Kidney epithelial cell (primary cell): ENCODE results near the gene ITPR1. TPM values are rescaled to one million over a fixed set of nuclear protein-coding genes. Genes with fewer than 3 reads are reported as not detected.
A peak's percentile ranks its signal among the peaks of the same experiment; 100 is the strongest.

ENCODE experiments used
- DNase-seq: peaks from one replicate; pipeline ENCODE4 v3.0.0-alpha.2; 2010; ENCODE audit warnings: low read depth
- H3K27me3 ChIP-seq: 2 replicates; pipeline ENCODE4 v1.6.0; 2011; ENCODE audit warnings: low read length; ENCODE audit not compliant: control insufficient read depth, insufficient read depth
- H3K36me3 ChIP-seq: 2 replicates; pipeline ENCODE4 v1.5.1; 2011; ENCODE audit warnings: low read length; ENCODE audit not compliant: control insufficient read depth, insufficient read depth
- H3K4me3 ChIP-seq: 2 replicates; pipeline ENCODE4 v1.5.1; 2011; ENCODE audit warnings: low read depth, mild to moderate bottlenecking, control low read depth, low read length
- total RNA-seq: library from RNA; depleted of rRNA; stranded (reverse); fragments of >200 nt; gene quantifications from 2 replicates; pipeline ENCODE4 v1.2.3, GENCODE V29; 2015
- TF ChIP-seq, protein P1 (sequence below): IDR thresholded peaks from 2 replicates; pipeline ENCODE4 v1.5.1; 2011; ENCODE audit warnings: mild to moderate bottlenecking, moderate library complexity, low read length, control low read depth, inconsistent platforms; ENCODE audit not compliant: insufficient read depth, poor library complexity, severe bottlenecking

The ITPR1 gene
- total RNA-seq, 1 donor from 2014 or later, result 8.9 TPM

DNA sequence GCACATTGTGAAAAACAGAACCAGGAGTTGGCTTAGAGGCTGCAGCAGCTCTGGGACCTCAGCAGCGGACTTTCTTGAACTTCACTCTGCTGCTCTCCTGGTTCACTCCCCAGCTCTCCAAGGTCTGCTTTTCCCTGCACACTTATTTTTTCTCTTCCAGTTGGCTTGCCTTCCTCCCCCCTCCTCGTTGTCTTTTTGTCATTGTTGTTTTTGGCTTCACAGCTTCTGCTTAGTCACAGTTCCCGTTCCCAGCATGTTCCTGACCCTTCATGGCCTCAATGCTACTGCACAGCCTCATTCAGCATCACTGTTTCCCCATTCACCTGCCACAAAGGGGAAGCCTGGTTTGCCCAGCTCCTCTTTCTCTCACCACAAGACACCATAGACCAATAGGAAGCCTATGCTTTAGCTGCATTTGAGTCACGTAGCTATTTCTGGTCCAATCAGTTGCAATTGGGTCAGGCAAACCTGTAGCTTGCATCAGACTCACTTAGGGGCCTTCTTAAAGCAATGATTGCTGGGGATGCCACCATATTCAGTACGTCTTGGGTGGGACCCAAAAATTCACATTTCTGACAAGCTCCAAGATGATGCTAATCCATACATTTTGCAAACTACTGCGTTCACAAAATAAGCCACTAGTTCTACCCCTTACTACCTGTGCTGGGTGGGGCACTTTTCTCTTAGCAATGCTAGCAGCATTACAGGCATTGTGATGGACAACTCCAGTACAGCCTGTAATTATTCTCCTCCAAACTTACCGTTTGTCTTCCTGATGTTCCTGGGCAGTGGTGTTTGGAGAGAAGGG, 18.3 kb upstream of the ITPR1 start:
- TF ChIP-seq, protein P1, sequence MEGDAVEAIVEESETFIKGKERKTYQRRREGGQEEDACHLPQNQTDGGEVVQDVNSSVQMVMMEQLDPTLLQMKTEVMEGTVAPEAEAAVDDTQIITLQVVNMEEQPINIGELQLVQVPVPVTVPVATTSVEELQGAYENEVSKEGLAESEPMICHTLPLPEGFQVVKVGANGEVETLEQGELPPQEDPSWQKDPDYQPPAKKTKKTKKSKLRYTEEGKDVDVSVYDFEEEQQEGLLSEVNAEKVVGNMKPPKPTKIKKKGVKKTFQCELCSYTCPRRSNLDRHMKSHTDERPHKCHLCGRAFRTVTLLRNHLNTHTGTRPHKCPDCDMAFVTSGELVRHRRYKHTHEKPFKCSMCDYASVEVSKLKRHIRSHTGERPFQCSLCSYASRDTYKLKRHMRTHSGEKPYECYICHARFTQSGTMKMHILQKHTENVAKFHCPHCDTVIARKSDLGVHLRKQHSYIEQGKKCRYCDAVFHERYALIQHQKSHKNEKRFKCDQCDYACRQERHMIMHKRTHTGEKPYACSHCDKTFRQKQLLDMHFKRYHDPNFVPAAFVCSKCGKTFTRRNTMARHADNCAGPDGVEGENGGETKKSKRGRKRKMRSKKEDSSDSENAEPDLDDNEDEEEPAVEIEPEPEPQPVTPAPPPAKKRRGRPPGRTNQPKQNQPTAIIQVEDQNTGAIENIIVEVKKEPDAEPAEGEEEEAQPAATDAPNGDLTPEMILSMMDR, result no peak
- Histone ChIP-seq H3K27me3 (peaks cover 6% of the 10 kb centered on the region), H3K36me3 (no peaks in the 10 kb centered on the region), H3K4me3 (no peak overlapping the region)
- peak; percentile 67 for DNase-seq

GRCh38 chr3:4475804-4476203, 17.3 kb upstream of the ITPR1 start:
- TF ChIP-seq, protein P1, result no peak
- Histone ChIP-seq H3K36me3 (no peaks in the 10 kb centered on the region), H3K4me3 (no peak overlapping the region), H3K27me3 (peaks cover 6% of the 10 kb centered on the region)
- DNase-seq, result no peak

DNA sequence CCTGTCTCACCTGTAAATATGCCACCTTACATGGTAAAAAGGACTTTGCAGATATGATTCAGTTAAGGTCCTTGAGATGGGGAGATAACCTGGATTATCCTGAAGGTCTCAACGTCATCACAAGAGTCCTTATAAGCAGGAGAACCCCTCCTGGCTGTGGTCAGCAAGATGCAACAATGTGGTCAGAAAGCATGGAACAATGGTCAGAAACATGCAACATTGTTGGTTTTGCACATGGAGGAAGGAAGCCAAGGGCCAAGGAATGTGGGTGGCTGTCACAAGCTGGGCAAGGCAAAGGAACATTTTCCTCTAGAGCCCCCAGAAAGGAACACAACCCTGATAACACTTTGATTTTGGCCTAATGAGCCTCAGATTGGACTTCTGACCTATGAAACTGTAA, 16.7 kb upstream of the ITPR1 start:
- Histone ChIP-seq H3K27me3 (peaks cover 6% of the 10 kb centered on the region), H3K4me3 (no peak overlapping the region), H3K36me3 (no peaks in the 10 kb centered on the region)
- TF ChIP-seq, protein P1, result no peak
- DNase-seq, result no peak

- no peak for DNase-seq
- no peaks in the 10 kb centered on the region for H3K36me3 ChIP-seq
- H3K27me3 ChIP-seq, result no peaks in the 10 kb centered on the region
- no peak overlapping the region for H3K4me3 ChIP-seq
- TF ChIP-seq, protein P1, result no peak
These were observed 14.9 kb upstream of the ITPR1 start for GRCh38 chr3:4478261-4478660.

DNA sequence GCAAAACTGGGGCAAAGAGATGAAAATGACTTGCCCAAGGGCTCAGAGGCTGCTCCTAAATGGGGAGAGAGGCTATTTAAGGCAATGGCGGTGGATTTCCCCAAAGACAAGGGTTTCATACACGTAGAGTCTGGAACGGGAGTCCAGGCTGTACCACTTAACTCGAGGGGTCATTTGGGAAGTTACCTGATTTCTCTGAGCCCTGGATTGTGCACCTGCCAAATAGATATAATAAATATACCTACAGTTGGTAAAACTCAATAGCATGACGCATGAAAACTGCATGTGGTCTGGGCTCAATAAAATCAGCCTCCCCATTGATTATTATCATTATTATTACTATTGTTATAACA, 1.3 kb upstream of the ITPR1 start:
- TF ChIP-seq, protein P1, result no peak
- Histone ChIP-seq H3K27me3 (no peaks in the 10 kb centered on the region), H3K4me3 (peak overlapping the region; percentile 76), H3K36me3 (no peaks in the 10 kb centered on the region)
- DNase-seq, result no peak
